NCI-H146 treated with DMSO at 0.1 percent for 48 hours (cell line): Measurements from ENCODE around the gene EXOC1L.

ENCODE experiments used
- DNase-seq: peaks from one replicate; lab custom pipeline; 2025; ENCODE audit not compliant: unreplicated experiment; lab: John Stamatoyannopoulos, UW

The EXOC1L gene

DNA sequence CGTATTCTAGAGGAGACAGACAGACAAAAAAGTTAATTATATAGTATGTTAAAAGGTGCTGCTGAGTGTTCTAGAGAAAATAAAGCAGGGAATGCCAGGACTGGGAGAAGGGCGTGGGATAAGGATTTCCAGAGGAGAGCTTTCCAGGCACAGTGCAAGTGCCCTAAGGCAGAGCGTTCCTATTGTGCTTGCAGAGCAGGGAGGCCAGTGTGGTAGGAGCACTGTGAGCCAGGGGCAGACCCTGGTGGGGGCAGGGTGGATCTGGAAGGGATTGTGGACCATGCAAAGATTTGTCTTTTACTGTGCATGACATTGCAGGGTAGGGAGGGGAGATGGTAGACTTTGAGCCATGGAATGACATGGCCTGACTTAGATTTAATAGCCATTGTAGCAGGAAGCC, 59.6 kb downstream of the EXOC1L start:
- DNase-seq = no peak

DNA sequence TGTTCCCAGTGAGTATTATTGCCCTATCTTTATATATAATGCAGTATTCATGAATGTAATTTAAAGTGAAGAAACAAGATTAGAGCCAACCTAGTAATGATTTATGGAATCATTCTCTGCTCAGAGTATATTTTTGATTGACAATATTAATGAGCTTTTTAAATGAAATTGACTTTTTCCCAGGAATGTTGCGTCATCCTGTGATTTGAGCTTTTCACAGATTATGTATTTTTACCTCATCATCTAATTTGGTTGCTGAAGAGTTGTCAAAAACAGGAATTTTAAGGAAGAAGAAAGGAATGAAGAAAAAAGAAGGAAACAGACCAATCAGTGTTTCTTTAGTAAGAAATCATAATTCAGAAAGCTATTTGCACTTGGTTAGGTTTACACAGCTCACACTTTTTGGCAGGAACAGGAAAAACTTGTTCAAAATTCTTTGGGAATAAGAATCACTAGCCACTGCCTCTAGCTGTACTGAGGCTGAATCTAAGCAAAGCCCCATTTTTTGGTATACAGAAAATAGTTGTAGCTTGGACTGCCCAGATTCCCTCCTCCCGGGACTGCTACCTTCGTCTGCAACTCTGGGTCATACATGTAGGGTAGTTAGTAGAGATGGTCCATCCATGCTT, 61.2 kb downstream of the EXOC1L start:
- DNase-seq = no peak

DNA sequence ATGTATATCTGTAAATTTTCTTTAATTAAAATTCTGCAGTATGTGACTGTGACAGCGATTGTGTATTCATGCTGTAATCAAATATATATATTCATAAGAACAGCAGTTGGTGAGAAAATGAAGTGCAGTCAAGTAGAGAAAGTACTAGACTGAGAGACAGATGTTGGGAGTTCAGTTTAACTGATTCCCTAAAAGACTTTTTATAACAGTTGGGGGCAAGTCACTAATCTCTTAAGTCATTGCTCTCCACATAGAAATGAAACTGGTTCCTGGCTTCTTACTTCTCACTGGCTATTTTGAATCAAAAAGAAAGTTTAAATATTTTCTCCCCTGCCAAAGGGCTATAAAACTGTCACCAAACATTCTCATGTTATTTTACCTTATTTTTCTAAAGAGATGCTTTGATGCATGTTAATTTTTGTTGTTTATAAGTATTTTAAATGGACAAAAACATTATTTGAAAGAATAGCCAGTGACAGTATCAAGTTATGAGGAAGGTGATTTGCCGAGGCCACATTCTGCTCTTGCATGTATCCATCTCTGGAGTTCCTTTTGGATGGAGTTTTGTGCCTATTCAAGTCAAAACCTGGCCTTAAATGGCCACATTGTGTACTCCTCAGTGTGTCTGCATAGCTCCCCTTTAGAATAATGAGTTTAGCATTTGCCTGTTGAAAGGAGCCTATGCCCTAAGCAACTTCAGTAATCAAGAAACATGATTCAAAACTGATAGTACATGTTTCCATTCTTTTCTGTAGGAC, 64.7 kb downstream of the EXOC1L start:
- no peak for DNase-seq

DNA sequence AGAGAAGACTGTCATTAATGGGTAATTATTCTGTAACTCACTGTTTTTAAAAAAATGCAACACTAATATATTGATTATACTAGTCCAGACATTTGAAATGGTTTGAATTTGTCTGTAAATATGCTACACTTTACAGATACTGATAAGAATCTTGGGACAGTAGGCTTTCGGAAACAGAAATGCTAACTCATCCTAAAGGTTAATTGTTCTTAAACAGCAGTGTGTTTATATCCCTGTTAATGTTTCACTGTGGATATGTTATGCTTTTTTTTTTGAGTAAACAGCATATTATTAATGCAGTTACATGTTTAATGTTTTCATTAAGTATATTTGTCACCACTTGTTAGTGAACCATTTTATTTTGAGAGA, 65.2 kb downstream of the EXOC1L start:
- no peak for DNase-seq
